ENCODE results near the gene DPP6. TPM values are rescaled to one million over a fixed set of nuclear protein-coding genes. Genes with fewer than 3 reads are reported as not detected.

Gene DPP6
- total RNA-seq, 2 experiments from 2014 or later, result not detected

GRCh38 chr7:154347700-154348266 lies 295.6 kb downstream of the DPP6 start:
- Histone ChIP-seq H2AFZ (ENCODE audit: low read length) (no peak overlapping the region), H3K27ac (ENCODE audit: low read depth, low read length, poor library complexity, severe bottlenecking) (no peak overlapping the region), H3K9me3 (ENCODE audit: low read length) (no peaks in the 10 kb centered on the region), H3K9me2 (ENCODE audit: insufficient read depth, low read length) (no peaks in the 10 kb centered on the region), H4K20me1 (ENCODE audit: insufficient read depth, low read length) (no peaks in the 10 kb centered on the region), H3K4me2 (ENCODE audit: low read length) (no peak overlapping the region), H3K4me1 (ENCODE audit: insufficient read depth, low read length, poor library complexity, severe bottlenecking) (no peaks in the 10 kb centered on the region), H3K4me3 (ENCODE audit: low read depth, low read length, poor library complexity, severe bottlenecking) (no peak overlapping the region), H3K36me3 (ENCODE audit: insufficient read depth, low read length) (no peaks in the 10 kb centered on the region), H3K79me2 (ENCODE audit: insufficient read depth, low read depth, low read length) (no peaks in the 10 kb centered on the region)
- intact Hi-C loops (cut with micrococcal nuclease; ENCODE audit: unreplicated experiment), result no loop called here
- no peak for TF ChIP-seq EZH2phosphoT487 (IDR thresholded peaks at IDR 0.05; ENCODE audit: borderline replicate concordance, low read depth, low read length)
- no peak for TF ChIP-seq CTCF (conservative IDR thresholded peaks at IDR 0.05; ENCODE audit: low read length)
- no peak for DNase-seq (ENCODE audit: low spot score)
- ChIA-PET POLR2A (interaction anchor here (0.6 kb wide), 1 partner anchor 1275 kb away, joined by 3 read pairs; no protein-coding TSS in a partner anchor), CTCF (ENCODE audit: unreplicated experiment) (no interaction called here)
- no TSS peak for BruUV-seq (replicated peaks)

DNA sequence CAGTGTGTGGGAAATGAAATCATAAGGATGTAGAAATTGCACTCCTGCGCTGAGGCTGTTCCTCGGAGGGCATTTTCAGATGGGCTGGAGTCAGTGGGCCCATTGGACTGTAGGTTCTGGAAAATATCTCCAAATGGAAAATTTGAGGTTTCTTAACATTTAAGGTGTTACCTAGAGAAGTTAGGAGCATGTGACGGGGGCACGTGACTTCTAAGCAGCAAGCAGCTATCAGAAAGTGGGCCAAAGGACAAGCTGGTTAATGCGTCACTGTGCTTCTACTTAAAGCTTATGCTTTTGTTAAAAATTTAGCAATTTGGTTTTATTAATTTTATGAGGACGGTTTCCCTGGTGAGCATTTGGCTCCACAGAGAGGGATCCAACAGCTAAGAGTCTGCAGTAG lies 298.7 kb downstream of the DPP6 start:
- Histone ChIP-seq H3K4me2 (ENCODE audit: low read length) (no peak overlapping the region), H3K9me3 (ENCODE audit: low read length) (no peaks in the 10 kb centered on the region), H4K20me1 (ENCODE audit: insufficient read depth, low read length) (no peaks in the 10 kb centered on the region), H2AFZ (ENCODE audit: low read length) (no peak overlapping the region), H3K9me2 (ENCODE audit: insufficient read depth, low read length) (no peaks in the 10 kb centered on the region), H3K79me2 (ENCODE audit: insufficient read depth, low read depth, low read length) (no peaks in the 10 kb centered on the region), H3K4me1 (ENCODE audit: insufficient read depth, low read length, poor library complexity, severe bottlenecking) (no peaks in the 10 kb centered on the region), H3K4me3 (ENCODE audit: low read depth, low read length, poor library complexity, severe bottlenecking) (no peak overlapping the region), H3K36me3 (ENCODE audit: insufficient read depth, low read length) (no peaks in the 10 kb centered on the region), H3K27ac (ENCODE audit: low read depth, low read length, poor library complexity, severe bottlenecking) (no peak overlapping the region)
- BruUV-seq (replicated peaks), result no TSS peak
- DNase-seq (ENCODE audit: low spot score), result no peak
- intact Hi-C loops (cut with micrococcal nuclease; ENCODE audit: unreplicated experiment), result no loop called here
- ChIA-PET POLR2A (no interaction called here), CTCF (ENCODE audit: unreplicated experiment) (no interaction called here)
- TF ChIP-seq CTCF (conservative IDR thresholded peaks at IDR 0.05; ENCODE audit: low read length) (no peak), EZH2phosphoT487 (IDR thresholded peaks at IDR 0.05; ENCODE audit: borderline replicate concordance, low read depth, low read length) (no peak)

- POLR2A ChIA-PET, result no interaction called here
- Histone ChIP-seq H3K36me3 (ENCODE audit: insufficient read depth, low read length) (no peaks in the 10 kb centered on the region), H2AFZ (ENCODE audit: low read length) (no peak overlapping the region), H4K20me1 (ENCODE audit: insufficient read depth, low read length) (no peaks in the 10 kb centered on the region), H3K4me2 (ENCODE audit: low read length) (no peak overlapping the region), H3K4me1 (ENCODE audit: insufficient read depth, low read length, poor library complexity, severe bottlenecking) (no peaks in the 10 kb centered on the region), H3K79me2 (ENCODE audit: insufficient read depth, low read depth, low read length) (no peaks in the 10 kb centered on the region), H3K27ac (ENCODE audit: low read depth, low read length, poor library complexity, severe bottlenecking) (no peak overlapping the region), H3K9me3 (ENCODE audit: low read length) (no peaks in the 10 kb centered on the region), H3K9me2 (ENCODE audit: insufficient read depth, low read length) (no peaks in the 10 kb centered on the region), H3K4me3 (ENCODE audit: low read depth, low read length, poor library complexity, severe bottlenecking) (no peak overlapping the region)
- no TSS peak for BruUV-seq (replicated peaks)
- TF ChIP-seq EZH2phosphoT487 (IDR thresholded peaks at IDR 0.05; ENCODE audit: borderline replicate concordance, low read depth, low read length) (no peak), CTCF (conservative IDR thresholded peaks at IDR 0.05; ENCODE audit: low read length) (no peak)
- CTCF ChIA-PET (ENCODE audit: unreplicated experiment), result no interaction called here
- DNase-seq (ENCODE audit: low spot score), result no peak
- intact Hi-C loops (cut with micrococcal nuclease; ENCODE audit: unreplicated experiment), result no loop called here
Measured at GRCh38 chr7:154353355-154353767, 301.2 kb downstream of the DPP6 start.
